GM12878 (cell line): ENCODE data around the gene INHA.

Source experiments
- ATF2 ChIP-seq: IDR thresholded peaks from 2 replicates; pipeline ENCODE4 v1.6.1; 2012; ENCODE audit warnings: low read length, inconsistent platforms
- CTCF ChIP-seq, 3 experiments: IDR thresholded peaks in 2 of 3; conservative IDR thresholded peaks in 1 of 3; 2 replicates each; pipeline ENCODE4 v1.5.1; 2011; ENCODE audit warnings: low read depth in 3 of 3, low read length in 3 of 3, mild to moderate bottlenecking in 3 of 3, control low read depth in 2 of 3, moderate library complexity in 2 of 3, inconsistent platforms in 1 of 3, mixed read lengths in 1 of 3; ENCODE audit not compliant: control insufficient read depth in 2 of 3, insufficient read depth in 1 of 3; ENCODE audit errors: extremely low read depth in 1 of 3
- EGR1 ChIP-seq, 2 experiments: IDR thresholded peaks; 1 replicate in 1 of 2; 2 replicates in 1 of 2; pipeline ENCODE4 v1.6.1; 2011 to 2012; ENCODE audit warnings: low read depth in 2 of 2, low read length in 2 of 2, borderline replicate concordance in 1 of 2, mild to moderate bottlenecking in 1 of 2, moderate library complexity in 1 of 2
- ESRRA ChIP-seq: IDR thresholded peaks from 2 replicates; pipeline ENCODE4 v1.6.1; 2012; ENCODE audit warnings: mild to moderate bottlenecking, low read length, improper control_type of control experiment
- MAX ChIP-seq: IDR thresholded peaks from 2 replicates; pipeline ENCODE4 v1.6.1; 2012; ENCODE audit warnings: low read depth, low read length, improper control_type of control experiment
- MEF2B ChIP-seq: fragments of 450-650 bp; IDR thresholded peaks from 2 replicates; pipeline ENCODE4 v1.6.1; 2018; ENCODE audit warnings: mild to moderate bottlenecking, moderate library complexity; ENCODE audit not compliant: partially characterized antibody, poor library complexity, severe bottlenecking
- MYB ChIP-seq: fragments of 150-350 bp; IDR thresholded peaks from 2 replicates; pipeline ENCODE4 v1.6.1; 2014; ENCODE audit warnings: mild to moderate bottlenecking, low read depth, low read length, borderline replicate concordance
- MYC ChIP-seq: IDR thresholded peaks from 2 replicates; pipeline ENCODE4 v1.6.1; 2011; ENCODE audit warnings: mild to moderate bottlenecking, low read length, moderate library complexity, inconsistent platforms; ENCODE audit not compliant: insufficient read depth, insufficient replicate concordance, insufficient read length, severe bottlenecking
- PAX8 ChIP-seq: fragments of 450-650 bp; IDR thresholded peaks from 2 replicates; pipeline ENCODE4 v1.6.1; 2017; ENCODE audit warnings: mild to moderate bottlenecking, moderate library complexity
- POLR2A ChIP-seq: IDR thresholded peaks from 2 replicates; pipeline ENCODE4 v1.6.1; 2011; ENCODE audit warnings: low read depth, mild to moderate bottlenecking, low read length
- RBBP5 ChIP-seq: fragments of 200-600 bp; sonication (generic); conservative IDR thresholded peaks from 2 replicates; pipeline ENCODE4 v1.6.1; 2016
- SPI1 ChIP-seq: IDR thresholded peaks from 2 replicates; pipeline ENCODE4 v1.6.1; 2011; ENCODE audit warnings: low read depth, mild to moderate bottlenecking, low read length, moderate library complexity, borderline replicate concordance; ENCODE audit not compliant: insufficient read depth
- ZBED1 ChIP-seq: IDR thresholded peaks from 2 replicates; pipeline ENCODE4 v1.6.1; 2016; ENCODE audit warnings: borderline replicate concordance
- ZBTB33 ChIP-seq: fragments of 450-650 bp; IDR thresholded peaks from 2 replicates; pipeline ENCODE4 v1.6.1; 2017; ENCODE audit warnings: mild to moderate bottlenecking

DNA sequence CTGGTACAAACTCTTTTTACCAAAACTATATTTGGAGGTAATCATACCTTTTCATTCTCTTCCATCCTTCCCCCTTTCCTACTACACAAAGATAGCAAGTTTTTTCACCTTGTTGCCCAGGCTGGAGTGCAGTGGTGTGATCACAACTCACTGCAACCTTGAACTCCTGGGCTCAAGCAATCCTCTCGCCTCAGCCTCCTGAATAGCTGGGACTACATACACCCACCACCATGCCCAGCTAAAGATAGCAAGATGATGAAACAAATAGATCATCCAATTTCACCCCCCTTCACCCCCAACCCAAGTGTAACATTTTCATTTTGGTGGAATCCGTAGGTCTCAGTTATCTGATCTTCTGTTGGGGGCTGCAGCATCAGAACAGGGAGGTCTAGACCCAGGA is 21.0 kb downstream of the INHA start:
- TF ChIP-seq CTCF (IDR thresholded peaks at IDR 0.05 in 2 of 3, conservative IDR thresholded peaks at IDR 0.05 in 1 of 3; ENCODE audit: control insufficient read depth in 2 of 3, extremely low read depth in 1 of 3, insufficient read depth in 1 of 3, low read depth in 3 of 3, low read length in 3 of 3): no peak
- no peak for TF ChIP-seq SPI1
- no peak for TF ChIP-seq ZBED1
- TF ChIP-seq RBBP5: no peak
- no peak for TF ChIP-seq MAX
- TF ChIP-seq POLR2A: no peak
- TF ChIP-seq PAX8: no peak
- TF ChIP-seq MEF2B: no peak
- no peak for TF ChIP-seq EGR1 (IDR thresholded peaks at IDR 0.05; ENCODE audit: borderline replicate concordance in 1 of 2, low read depth in 2 of 2, low read length in 2 of 2)
- no peak for TF ChIP-seq ZBTB33
- no peak for TF ChIP-seq MYB
- TF ChIP-seq ATF2: no peak
- TF ChIP-seq ESRRA: no peak
- no peak for TF ChIP-seq MYC
